ENCODE measurements around the gene DEK.

GRCh38 chr6:18259675-18260447 lies 4.5 kb downstream of the DEK start:
- TF ChIP-seq FOXP2 (optimal IDR thresholded peaks at IDR 0.05; ENCODE audit: borderline replicate concordance, extremely low read depth, extremely low read length, insufficient read depth) (no peak), POLR2AphosphoS5 (IDR thresholded peaks at IDR 0.05; ENCODE audit: low read depth, low read length) (no peak)
